PC-3 (cell line): ENCODE measurements around the gene TFIP11.

Source experiments
- CTCF ChIP-seq: fragments of 300-600 bp; sonication (generic); conservative IDR thresholded peaks from 2 replicates; pipeline ENCODE4 v1.5.1; 2017; ENCODE audit warnings: antibody characterized with exemption, low read depth, mild to moderate bottlenecking, low read length
- EZH2 ChIP-seq: fragments of 300-600 bp; sonication (generic); IDR thresholded peaks from one replicate; pipeline ENCODE4 v1.6.1; 2017; ENCODE audit warnings: antibody characterized with exemption, mild to moderate bottlenecking, low read length; ENCODE audit not compliant: unreplicated experiment
- EZH2phosphoT487 ChIP-seq: fragments of 300-600 bp; sonication (generic); IDR thresholded peaks from 2 replicates; pipeline ENCODE4 v1.6.1; 2018; ENCODE audit warnings: mild to moderate bottlenecking, antibody characterized with exemption, low read length, borderline replicate concordance

- TF ChIP-seq CTCF, result no peak
- TF ChIP-seq EZH2phosphoT487, result no peak
- TF ChIP-seq EZH2, result no peak
Measured at GRCh38 chr22:26556904-26557303, 44.6 kb upstream of the TFIP11 start.
